ENCODE data around the gene NT5DC4.

Gene NT5DC4

DNA sequence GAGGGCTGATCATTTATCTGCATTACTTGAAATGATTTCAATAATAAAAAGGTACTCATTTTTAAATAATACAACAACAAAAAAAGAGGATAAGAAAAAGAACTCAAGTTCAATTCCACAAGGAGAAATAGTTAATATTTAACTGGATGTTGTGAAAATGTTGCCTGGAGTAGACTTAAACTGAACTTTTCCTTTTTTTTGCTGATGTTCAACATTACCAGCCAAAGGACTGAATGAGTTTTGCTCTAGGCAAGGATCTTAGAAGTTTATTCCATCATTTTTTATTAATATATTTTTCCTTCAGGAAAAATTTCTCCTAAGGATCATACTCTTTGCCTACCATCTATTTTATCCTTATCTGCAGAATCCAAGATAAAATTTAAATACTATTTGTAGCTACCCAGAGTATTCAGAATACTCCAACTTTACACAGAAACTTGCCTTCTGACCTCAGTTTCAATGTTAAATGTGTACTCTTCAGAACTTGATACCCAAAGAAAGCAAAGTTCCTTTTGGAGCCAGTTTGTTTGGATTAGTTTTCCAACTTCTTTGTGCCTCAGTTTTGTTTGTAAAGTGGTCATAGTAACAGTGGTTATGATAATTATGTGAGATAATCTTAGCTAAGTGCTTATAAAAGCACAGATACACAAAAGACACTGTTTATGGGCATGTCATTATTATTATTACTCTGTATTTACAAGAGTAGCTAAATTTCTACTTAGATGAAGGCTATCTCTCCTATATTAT, 30.8 kb downstream of the NT5DC4 start:
- no peak for ATAC-seq
- TF ChIP-seq, protein P1, sequence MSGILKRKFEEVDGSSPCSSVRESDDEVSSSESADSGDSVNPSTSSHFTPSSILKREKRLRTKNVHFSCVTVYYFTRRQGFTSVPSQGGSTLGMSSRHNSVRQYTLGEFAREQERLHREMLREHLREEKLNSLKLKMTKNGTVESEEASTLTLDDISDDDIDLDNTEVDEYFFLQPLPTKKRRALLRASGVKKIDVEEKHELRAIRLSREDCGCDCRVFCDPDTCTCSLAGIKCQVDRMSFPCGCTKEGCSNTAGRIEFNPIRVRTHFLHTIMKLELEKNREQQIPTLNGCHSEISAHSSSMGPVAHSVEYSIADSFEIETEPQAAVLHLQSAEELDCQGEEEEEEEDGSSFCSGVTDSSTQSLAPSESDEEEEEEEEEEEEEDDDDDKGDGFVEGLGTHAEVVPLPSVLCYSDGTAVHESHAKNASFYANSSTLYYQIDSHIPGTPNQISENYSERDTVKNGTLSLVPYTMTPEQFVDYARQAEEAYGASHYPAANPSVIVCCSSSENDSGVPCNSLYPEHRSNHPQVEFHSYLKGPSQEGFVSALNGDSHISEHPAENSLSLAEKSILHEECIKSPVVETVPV (CRISPR knock-in tag; IDR thresholded peaks at IDR 0.05) = no peak
- TF ChIP-seq TOX (CRISPR knock-in tag; IDR thresholded peaks at IDR 0.05; ENCODE audit: borderline replicate concordance) (no peak), ARNTL (CRISPR knock-in tag; IDR thresholded peaks at IDR 0.05; ENCODE audit: borderline replicate concordance, low read depth) (no peak), ESRRG (CRISPR knock-in tag; IDR thresholded peaks at IDR 0.05) (no peak), ZNF565 (CRISPR knock-in tag; conservative IDR thresholded peaks at IDR 0.05; ENCODE audit: low read depth) (no peak), CSDC2 (CRISPR knock-in tag; IDR thresholded peaks at IDR 0.05) (no peak), TCF4 (CRISPR knock-in tag; IDR thresholded peaks at IDR 0.05; ENCODE audit: borderline replicate concordance) (no peak), PPARA (CRISPR knock-in tag; IDR thresholded peaks at IDR 0.05; ENCODE audit: borderline replicate concordance) (no peak)
- TF ChIP-seq, protein P2, sequence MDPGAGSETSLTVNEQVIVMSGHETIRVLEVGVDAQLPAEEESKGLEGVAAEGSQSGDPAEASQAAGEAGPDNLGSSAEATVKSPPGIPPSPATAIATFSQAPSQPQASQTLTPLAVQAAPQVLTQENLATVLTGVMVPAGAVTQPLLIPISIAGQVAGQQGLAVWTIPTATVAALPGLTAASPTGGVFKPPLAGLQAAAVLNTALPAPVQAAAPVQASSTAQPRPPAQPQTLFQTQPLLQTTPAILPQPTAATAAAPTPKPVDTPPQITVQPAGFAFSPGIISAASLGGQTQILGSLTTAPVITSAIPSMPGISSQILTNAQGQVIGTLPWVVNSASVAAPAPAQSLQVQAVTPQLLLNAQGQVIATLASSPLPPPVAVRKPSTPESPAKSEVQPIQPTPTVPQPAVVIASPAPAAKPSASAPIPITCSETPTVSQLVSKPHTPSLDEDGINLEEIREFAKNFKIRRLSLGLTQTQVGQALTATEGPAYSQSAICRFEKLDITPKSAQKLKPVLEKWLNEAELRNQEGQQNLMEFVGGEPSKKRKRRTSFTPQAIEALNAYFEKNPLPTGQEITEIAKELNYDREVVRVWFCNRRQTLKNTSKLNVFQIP (CRISPR knock-in tag; IDR thresholded peaks at IDR 0.05; ENCODE audit: borderline replicate concordance, low read depth) = no peak
- TF ChIP-seq, protein P3, sequence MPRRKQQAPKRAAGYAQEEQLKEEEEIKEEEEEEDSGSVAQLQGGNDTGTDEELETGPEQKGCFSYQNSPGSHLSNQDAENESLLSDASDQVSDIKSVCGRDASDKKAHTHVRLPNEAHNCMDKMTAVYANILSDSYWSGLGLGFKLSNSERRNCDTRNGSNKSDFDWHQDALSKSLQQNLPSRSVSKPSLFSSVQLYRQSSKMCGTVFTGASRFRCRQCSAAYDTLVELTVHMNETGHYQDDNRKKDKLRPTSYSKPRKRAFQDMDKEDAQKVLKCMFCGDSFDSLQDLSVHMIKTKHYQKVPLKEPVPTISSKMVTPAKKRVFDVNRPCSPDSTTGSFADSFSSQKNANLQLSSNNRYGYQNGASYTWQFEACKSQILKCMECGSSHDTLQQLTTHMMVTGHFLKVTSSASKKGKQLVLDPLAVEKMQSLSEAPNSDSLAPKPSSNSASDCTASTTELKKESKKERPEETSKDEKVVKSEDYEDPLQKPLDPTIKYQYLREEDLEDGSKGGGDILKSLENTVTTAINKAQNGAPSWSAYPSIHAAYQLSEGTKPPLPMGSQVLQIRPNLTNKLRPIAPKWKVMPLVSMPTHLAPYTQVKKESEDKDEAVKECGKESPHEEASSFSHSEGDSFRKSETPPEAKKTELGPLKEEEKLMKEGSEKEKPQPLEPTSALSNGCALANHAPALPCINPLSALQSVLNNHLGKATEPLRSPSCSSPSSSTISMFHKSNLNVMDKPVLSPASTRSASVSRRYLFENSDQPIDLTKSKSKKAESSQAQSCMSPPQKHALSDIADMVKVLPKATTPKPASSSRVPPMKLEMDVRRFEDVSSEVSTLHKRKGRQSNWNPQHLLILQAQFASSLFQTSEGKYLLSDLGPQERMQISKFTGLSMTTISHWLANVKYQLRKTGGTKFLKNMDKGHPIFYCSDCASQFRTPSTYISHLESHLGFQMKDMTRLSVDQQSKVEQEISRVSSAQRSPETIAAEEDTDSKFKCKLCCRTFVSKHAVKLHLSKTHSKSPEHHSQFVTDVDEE (CRISPR knock-in tag; IDR thresholded peaks at IDR 0.05) = no peak
- TF ChIP-seq, protein P4, sequence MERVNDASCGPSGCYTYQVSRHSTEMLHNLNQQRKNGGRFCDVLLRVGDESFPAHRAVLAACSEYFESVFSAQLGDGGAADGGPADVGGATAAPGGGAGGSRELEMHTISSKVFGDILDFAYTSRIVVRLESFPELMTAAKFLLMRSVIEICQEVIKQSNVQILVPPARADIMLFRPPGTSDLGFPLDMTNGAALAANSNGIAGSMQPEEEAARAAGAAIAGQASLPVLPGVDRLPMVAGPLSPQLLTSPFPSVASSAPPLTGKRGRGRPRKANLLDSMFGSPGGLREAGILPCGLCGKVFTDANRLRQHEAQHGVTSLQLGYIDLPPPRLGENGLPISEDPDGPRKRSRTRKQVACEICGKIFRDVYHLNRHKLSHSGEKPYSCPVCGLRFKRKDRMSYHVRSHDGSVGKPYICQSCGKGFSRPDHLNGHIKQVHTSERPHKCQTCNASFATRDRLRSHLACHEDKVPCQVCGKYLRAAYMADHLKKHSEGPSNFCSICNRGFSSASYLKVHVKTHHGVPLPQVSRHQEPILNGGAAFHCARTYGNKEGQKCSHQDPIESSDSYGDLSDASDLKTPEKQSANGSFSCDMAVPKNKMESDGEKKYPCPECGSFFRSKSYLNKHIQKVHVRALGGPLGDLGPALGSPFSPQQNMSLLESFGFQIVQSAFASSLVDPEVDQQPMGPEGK (CRISPR knock-in tag; IDR thresholded peaks at IDR 0.05; ENCODE audit: borderline replicate concordance) = no peak

DNA sequence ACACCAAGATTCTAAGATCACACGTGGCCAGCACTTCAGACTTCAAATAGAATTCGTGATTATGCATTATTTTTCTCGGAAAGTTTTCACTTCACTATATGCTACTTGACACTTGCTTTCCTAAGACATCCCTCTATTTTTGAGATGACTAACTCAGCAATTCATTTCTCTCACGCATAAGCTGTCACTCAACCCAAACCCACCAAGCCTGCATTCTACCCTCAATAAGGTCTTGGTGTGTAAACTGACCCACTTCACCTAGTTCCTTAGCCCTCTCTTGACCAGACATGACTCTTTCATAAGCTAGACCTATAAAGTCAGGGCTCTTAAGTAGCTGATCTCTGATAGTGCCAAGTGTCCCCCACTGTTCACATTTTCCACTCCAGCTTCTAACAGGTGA, 31.8 kb downstream of the NT5DC4 start:
- TF ChIP-seq OSR1 (CRISPR knock-in tag; IDR thresholded peaks at IDR 0.05) = no peak
- no peak for ATAC-seq

DNA sequence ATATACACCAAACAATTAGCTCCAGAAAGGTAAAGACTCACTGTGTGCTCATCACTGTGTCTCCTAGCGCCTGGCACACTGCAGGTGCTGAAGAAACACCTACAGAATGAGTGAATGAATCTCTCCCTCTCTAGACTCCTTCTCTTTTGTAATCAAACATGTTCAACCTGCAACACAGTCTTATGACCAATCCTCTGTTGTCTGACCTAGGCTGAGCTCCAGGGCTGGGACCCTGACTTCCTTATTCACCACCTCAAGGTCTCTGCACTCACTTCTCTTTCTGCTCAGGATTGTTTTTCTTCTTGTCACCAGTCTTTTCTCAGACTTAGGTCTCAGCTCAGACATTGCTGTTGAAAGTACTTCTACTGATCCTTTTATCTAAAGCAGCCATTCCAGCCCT, 33.7 kb downstream of the NT5DC4 start:
- ATAC-seq = no peak

More for the DNA sequence above, 33.7 kb downstream of the NT5DC4 start:
- TF ChIP-seq RARB (CRISPR knock-in tag; IDR thresholded peaks at IDR 0.05) (no peak), ZNF8 (CRISPR knock-in tag; IDR thresholded peaks at IDR 0.05) (no peak), OSR1 (CRISPR knock-in tag; IDR thresholded peaks at IDR 0.05) (no peak), SNAI2 (CRISPR knock-in tag; IDR thresholded peaks at IDR 0.05) (no peak), ZNF70 (CRISPR knock-in tag; IDR thresholded peaks at IDR 0.05) (no peak), ARNTL (CRISPR knock-in tag; IDR thresholded peaks at IDR 0.05; ENCODE audit: borderline replicate concordance, low read depth) (no peak), BACH2 (CRISPR knock-in tag; IDR thresholded peaks at IDR 0.05; ENCODE audit: borderline replicate concordance) (no peak), TCF4 (CRISPR knock-in tag; IDR thresholded peaks at IDR 0.05; ENCODE audit: borderline replicate concordance) (no peak), ZC3H10 (CRISPR knock-in tag; IDR thresholded peaks at IDR 0.05) (no peak), ESRRG (CRISPR knock-in tag; IDR thresholded peaks at IDR 0.05) (no peak), GLIS3 (CRISPR knock-in tag; IDR thresholded peaks at IDR 0.05) (no peak), ZFP3 (CRISPR knock-in tag; IDR thresholded peaks at IDR 0.05) (no peak)
- TF ChIP-seq, protein P4 (CRISPR knock-in tag; IDR thresholded peaks at IDR 0.05; ENCODE audit: borderline replicate concordance) = no peak
- TF ChIP-seq, protein P3 (CRISPR knock-in tag; IDR thresholded peaks at IDR 0.05) = no peak
- TF ChIP-seq, protein P5, sequence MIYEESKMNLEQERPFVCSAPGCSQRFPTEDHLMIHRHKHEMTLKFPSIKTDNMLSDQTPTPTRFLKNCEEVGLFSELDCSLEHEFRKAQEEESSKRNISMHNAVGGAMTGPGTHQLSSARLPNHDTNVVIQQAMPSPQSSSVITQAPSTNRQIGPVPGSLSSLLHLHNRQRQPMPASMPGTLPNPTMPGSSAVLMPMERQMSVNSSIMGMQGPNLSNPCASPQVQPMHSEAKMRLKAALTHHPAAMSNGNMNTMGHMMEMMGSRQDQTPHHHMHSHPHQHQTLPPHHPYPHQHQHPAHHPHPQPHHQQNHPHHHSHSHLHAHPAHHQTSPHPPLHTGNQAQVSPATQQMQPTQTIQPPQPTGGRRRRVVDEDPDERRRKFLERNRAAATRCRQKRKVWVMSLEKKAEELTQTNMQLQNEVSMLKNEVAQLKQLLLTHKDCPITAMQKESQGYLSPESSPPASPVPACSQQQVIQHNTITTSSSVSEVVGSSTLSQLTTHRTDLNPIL (CRISPR knock-in tag; IDR thresholded peaks at IDR 0.05; ENCODE audit: low read depth) = no peak

Measured in SK-N-SH treated with all-trans-retinoic acid at 6 μM for 48 hours (cell line).